Measurements from ENCODE around the gene SLC12A3.
A peak's percentile ranks its signal among the peaks of the same experiment; 100 is the strongest.
"Not testable (repeated sequence)": the region's sequence is repeated elsewhere in the genome, so short reads cannot be mapped to it uniquely, and the experiment has no call there.

SLC12A3 gene

DNA sequence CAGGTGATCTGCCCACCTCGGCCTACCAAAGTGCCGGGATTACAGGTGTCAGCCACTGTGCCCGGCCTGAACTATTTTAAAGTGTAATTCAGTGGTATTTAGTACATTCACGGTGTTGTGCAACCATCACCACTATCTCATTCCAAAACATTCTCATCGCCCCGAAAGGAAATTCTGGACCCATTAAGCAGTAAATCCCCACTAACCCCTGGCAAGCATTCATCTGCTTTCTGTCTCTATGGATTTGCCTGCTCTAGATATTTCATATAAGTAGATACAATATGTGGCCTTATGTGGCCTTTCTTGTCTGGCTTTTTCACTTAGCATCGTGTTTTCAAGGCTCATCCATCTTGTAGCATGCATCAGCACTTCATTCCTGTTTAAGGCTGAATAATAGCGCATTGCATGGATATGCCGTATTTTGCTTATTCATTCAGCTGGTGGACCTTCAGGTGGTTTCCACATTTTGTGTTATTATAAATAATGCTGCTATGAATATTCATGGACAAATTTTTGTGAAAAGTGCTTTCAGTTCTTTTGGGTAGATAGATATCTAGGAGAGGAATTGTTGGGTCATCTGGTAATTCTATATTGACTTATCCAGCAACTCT, 58.6 kb downstream of the SLC12A3 start:
- DNase-seq: no peak

DNA sequence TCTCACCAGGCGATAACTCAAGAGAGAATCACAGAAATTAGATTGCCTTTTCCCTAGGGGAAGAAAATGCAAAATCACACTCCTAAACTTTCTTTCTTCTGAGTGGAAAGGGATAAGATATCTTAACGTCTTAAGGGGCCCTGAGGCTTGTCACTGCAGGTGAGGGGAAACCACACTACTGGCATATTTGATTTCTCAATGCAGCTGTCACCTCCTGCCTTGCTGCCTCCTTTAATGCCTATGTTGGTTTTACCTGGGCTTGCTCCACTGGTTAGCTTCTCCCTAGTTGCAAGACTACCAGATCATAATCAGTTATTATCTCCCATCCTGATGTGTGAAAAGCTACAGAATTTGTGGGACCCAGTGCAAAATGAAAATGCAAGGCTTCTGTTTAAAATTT, 62.5 kb downstream of the SLC12A3 start:
- DNase-seq: no peak

DNA sequence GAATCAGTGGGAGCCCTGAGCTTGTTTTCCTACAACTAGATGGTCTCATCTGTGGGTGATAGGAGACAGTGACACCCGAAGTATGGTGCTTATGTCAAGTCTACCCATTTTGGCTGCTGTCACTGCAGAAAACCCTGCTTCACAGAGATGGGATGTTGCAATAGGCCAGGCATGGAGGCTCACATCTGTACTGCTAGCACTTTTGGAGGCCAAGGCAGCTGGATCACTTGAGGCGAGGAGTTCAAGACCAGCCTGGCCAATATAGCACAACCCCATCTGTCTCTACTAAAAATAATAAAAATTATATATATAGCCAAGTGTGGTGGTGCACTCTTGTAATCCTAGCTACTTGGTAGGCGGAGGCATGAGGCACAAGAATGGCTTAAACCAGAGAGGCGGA, 64.6 kb downstream of the SLC12A3 start:
- DNase-seq: no peak

DNA sequence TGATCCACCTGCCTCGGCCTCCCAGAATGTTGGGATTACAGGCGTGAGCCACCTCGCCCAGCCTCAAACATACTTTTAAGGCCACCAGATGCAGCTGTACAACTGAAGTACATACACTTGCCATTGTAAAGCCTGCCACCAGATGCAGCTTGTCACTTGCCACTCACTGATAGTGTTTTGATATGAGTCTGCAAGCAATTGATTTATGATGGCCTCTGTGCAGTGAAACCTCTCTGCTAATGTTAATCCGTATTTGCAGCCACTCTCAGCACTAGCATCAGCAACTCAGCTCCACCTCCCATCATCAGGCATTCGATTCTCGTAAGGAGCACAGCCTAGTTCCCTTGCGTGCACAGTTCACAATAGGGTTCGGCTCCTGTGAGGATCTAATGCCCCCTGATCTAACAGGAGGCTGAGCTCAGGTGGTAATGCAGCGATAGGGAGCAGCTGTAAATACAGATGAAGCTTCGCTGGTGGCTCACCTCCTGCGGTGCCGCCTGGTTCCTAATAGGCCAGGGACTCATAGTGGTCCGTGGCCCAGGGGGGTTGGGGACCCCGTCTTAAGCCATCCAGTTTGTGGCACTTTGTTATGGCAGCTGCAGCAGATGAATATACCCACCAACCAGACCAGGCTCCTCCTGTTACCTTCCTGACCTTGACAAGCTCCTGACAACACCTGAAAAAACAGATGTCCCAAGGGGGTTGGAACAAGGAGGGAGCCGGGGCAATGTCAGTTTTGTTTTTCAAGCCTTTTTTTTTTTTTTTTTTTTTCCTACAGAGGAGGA, 65.7 kb downstream of the SLC12A3 start:
- DNase-seq: no peak

DNA sequence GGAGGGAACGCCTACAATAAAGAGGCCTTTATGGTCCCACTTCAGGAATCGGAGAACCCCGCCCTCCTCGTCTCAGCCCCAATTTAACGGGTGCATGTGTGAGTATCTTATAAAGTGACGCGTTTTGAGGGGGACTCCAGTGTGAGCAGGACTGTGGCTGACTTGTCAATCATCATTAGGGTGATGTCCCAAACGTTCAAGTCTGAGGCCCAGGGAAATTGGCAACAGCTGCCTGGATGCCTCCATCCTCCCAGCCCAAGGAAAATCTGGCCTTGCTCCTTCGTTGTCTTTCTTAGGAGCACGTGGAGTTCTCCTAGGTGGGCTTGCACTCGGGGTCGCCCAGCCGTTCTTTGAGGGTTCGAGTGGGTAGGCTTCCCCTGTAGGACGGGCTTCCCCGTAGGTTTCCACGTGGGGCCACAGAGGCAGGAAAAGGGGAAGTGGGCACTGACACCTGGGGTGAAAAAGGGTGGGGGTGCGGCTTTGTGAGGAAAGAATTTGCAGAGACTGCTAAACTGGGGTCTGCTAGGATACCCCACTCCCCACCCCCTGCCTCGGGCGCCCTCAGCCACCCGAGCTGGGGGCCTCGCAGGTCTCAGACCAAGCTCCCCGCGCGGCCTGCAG, 66.4 kb downstream of the SLC12A3 start:
- no peak for DNase-seq

DNA sequence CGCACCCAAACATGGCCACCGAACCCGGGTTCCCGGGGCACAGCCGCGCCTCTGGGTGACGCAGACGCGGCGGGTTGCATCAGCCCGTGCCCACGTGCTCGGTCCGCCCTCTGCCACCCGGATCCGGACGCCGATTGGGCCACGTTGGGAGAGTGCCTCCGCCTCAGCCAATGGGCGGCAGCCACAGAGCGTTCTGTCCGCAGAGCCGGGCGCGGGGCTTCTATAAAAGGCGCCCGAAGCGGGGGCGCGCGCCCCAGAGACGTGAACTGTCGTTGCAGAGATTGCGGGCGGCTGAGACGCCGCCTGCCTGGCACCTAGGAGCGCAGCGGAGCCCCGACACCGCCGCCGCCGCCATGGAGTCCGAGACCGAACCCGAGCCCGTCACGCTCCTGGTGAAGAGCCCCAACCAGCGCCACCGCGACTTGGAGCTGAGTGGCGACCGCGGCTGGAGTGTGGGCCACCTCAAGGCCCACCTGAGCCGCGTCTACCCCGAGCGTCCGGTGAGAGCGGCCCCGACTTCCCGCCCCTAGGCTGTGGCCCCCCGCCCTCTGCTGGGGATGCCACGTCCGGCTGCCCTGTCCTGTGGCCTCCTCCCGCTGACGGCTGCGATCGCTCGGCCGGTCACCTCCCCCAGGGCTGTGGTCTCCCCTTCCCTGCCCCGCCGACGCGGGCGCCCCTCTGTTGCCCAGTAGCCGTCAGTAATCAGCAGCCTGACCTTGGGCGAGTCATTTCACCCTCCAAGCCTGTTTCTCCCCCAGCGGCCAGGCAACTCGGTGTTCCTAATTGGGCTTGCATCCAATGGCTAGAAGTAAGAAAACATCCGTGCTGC, 67.1 kb downstream of the SLC12A3 start, which contains the start of gene HERPUD1:
Gene HERPUD1, plus strand, starts transcription at position 251 of the 829 bp plus-strand sequence. Its CDS starts 103 bp downstream, at position 354.
- DNase-seq: peak; percentile 99

DNA sequence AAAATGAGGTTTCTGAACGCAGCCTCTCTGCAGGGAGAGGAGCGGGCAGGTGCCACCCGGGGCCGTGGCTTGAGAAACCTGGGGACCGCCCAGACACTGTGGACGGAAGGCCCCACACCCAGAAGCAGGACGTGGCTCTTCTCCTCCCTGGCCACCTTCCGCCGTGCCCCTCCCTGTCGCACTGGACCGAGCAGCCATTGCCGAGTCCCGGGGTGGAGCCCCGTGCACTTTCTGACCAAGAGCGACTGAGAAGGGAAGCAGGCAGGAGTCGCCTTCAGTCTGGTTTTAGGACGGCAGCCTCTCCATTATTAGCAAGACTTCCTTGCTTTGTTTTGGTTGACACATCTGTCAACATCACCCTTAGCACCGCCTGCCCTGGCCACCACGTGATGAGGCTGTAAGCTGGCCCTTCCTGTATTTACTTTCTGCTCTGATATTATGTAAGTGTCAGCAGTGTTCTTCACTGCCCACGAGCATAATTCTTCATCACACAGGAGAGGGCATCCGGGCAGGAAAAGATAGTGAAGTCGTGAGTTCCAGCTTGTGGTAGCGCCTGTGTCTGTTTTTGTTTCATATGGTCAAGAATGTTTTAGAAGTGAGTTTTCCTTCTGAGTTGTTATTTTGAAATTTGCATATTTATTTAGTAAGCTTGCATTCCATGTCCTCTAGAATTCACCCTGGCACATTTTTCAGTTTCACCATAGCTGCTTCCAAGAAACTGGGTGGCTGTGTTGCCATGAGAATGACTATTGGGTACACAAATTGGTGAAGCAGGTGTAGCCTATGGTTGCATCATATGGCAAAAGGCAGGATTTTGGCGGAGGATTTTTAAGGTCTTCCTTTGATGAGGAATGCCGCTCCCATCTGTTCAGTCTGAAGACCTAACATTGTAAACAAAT, 68.0 kb downstream of the SLC12A3 start:
- peak; percentile 57 for DNase-seq

DNA sequence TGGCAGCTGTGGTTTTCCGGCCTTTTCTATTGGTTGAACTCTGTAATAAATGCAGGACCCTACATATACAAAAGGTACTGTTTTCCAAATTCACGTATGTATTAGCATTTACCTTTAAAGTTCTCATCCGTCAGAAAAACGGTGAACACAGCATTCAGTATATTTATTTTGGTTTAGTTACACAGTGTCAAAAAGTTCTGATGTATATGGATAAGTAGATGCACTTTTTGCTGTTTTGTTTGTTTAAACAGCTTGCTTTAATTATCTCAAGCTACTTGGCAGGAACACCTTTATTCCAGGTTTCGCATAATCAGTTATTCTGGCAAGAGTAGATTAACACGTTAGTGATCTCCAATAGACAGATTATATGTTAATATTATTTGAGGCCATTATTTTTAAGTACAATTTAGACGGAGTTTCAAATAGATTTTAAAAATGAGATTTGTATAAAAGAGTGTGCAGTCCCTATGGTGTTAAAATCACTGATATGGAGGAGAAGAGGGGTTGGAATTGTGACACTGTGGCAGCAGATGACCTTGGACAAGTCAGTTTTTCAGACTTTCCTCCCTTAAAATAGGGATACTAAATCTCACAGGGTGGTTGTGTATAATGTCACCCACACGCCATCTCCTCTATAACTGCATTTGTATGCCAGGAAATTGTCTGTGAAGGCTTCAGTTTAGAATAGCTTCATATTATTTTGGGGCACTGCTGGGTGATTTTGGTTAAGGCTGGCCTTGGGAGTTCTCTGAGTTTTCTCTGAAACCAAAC, 69.0 kb downstream of the SLC12A3 start:
- DNase-seq: no peak

DNA sequence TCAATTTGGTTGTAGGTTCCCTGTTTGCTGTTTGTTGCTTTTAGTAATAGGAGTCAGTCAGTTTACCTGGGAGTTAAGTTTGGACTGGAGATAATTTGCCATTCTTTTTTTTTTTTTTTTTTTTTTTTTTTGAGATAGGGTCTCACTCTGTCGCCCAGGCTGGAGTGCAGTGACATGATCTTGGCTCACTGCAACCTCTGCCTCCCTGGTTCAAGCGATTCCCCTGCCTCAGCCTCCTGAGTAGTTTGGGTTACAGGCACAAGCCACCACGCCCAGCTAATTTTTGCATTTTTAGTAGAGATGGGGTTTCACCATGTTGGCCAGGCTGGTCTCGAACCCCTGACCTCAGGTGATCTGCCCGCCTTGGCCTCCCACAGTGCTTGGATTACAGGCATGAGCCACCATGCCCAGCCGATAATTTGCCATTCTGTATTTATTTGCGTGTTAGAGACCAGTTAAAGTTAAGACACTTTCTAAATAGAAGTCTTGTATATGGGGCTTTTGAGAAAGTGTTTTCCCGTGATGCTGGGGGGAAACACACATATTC, 69.7 kb downstream of the SLC12A3 start:
- DNase-seq: not testable (repeated sequence)

DNA sequence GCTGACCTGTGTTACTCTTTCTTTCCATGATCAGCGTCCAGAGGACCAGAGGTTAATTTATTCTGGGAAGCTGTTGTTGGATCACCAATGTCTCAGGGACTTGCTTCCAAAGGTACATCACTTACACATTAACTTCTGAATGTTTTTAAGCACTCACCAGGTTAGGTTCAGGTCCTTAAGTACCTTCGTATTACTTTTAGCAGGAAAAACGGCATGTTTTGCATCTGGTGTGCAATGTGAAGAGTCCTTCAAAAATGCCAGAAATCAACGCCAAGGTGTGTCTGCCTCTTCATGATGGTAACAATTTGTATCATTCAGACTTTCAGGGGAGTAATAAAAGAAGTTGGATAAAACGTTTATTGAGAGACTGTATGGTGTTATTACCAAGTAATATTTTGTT, 70.2 kb downstream of the SLC12A3 start:
- no peak for DNase-seq

DNA sequence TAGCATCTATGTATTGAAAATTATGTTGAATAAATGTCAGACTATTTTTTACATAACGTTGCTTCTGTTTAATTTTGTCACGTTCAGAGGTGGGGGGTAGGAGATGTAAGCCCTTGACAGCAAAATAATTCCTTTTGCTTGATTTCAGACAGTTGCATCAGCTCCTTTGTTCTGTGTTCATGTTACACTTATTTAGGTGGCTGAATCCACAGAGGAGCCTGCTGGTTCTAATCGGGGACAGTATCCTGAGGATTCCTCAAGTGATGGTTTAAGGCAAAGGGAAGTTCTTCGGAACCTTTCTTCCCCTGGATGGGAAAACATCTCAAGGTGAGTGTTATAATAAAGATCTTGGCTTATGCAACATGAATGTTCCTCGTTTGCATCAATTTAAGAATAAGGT, 71.5 kb downstream of the SLC12A3 start:
- DNase-seq: peak; percentile 84

DNA sequence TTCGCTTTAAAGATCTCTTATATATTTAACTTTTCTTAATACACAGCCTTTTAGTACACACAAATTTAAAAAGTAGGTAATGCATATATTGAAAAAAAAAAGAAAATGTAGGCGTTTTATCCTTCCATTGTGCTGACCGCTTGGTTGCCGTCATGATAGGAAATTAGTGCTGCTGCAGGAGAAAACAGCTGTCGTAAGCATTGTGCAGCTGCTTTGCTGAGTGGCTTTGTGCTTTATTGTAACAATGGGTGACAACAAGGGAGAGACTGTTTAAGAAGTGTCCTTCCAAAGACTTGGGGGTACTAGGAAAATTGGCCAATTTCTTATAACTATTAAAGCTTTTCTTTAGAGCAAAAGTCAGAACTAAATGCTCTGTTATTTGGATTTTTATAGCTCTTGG, 71.9 kb downstream of the SLC12A3 start:
- no peak for DNase-seq

DNA sequence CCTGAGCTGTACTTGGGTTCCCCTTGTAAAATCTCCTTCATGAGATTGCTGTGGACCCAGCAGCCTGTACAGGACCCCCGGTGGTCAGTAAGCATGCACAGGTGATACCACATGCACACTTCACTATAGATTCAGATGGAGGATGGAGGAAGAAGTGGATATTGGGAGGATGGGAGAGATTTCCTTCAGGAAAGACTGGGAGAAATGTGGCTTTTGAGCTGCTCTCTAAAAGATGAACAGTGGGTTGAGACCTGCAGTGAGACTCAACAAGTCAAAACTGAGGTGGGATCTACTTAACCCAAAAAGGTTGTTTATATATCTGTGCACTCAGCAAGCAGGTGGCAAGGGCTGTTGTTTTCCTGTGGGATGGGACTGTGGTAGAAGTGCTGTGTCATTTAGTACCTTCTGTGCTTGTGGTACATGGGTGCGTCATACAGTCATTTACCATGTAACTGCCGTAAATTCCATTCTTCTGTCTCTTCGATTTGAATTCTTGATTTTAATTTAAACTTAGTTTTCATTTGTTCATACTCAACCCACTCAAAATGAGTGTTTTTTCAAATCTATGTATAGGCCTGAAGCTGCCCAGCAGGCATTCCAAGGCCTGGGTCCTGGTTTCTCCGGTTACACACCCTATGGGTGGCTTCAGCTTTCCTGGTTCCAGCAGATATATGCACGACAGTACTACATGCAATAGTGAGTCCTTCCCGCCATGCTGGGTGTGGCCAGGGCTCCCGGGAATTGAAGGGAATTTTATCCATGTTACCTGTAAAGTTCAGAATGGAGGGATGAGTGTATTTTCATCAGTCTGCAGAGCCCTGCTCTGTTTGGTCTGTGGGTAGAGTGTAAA, 73.9 kb downstream of the SLC12A3 start:
- DNase-seq: no peak

DNA sequence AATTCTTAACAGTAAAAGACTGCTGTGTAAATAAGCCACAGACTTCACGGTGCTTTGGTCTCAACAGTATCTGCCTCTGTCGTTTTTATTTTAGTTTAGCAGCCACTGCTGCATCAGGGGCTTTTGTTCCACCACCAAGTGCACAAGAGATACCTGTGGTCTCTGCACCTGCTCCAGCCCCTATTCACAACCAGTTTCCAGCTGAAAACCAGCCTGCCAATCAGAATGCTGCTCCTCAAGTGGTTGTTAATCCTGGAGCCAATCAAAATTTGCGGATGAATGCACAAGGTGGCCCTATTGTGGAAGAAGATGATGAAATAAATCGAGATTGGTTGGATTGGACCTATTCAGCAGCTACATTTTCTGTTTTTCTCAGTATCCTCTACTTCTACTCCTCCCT, 74.8 kb downstream of the SLC12A3 start:
- DNase-seq: no peak

DNA sequence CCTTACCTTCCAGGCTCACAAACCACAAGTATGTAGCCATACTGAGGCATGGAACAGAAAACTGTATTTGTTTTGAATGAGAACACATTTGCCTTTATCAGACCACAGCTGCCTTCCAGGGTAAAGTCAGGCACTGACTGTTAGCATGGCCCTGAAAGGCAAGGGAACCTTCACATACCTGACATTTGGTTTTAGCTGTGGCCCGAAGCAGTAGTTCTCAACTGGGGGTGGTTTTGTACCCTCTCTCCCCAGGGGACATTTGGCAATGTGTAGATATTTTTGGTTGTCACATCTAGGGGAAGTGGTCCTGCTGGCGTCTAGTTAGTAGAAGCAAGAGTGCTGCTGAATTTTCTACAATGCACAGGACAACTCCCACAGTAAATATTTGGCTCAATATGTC, 76.1 kb downstream of the SLC12A3 start:
- no peak for DNase-seq

DNA sequence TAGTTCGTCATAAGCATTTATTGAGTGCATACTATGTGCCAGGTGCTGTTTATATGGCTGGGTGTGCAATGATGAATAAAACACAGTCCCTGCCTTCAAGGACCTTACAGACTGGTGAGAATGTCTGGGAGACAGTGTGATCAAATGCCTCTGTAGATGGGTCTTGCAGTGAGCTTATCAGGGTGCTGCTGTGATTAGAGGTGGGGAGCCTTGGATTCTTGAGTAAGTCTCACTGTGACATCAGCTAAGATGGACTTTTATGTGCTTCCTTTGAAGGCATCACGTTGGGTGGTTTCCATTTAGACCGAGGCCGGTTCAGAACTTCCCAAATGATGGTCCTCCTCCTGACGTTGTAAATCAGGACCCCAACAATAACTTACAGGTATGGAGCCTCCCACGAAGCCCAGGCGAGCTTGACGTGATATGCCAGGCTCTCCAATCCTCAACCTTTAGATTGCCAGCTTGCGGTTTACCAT, 76.9 kb downstream of the SLC12A3 start:
- no peak for DNase-seq

DNA sequence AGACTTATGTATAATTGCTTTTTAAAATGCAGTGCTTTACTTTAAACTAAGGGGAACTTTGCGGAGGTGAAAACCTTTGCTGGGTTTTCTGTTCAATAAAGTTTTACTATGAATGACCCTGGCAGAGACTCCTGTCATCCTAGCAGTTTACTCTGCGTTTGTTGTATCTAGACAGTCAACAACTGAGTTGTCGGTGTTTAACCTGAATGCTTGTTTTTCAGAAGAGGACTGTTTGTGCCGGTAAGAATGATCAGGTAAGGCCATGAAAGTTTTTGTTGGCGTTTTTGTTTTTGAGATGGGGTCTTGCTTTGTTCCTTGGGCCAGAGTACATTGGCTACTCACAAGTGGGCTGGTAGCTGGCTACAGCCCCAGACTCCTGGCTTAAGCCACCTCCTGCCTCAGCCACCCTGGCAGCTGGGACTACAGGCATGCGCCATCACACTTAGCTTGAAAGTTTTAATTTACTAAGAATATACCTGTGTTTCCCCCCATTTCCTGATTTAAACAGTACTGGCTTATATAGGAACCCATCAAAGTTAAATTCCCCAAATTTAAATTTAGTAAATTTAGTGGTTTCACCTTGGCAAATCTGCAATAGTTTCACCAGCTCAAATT, 78.9 kb downstream of the SLC12A3 start:
- DNase-seq: no peak

DNA sequence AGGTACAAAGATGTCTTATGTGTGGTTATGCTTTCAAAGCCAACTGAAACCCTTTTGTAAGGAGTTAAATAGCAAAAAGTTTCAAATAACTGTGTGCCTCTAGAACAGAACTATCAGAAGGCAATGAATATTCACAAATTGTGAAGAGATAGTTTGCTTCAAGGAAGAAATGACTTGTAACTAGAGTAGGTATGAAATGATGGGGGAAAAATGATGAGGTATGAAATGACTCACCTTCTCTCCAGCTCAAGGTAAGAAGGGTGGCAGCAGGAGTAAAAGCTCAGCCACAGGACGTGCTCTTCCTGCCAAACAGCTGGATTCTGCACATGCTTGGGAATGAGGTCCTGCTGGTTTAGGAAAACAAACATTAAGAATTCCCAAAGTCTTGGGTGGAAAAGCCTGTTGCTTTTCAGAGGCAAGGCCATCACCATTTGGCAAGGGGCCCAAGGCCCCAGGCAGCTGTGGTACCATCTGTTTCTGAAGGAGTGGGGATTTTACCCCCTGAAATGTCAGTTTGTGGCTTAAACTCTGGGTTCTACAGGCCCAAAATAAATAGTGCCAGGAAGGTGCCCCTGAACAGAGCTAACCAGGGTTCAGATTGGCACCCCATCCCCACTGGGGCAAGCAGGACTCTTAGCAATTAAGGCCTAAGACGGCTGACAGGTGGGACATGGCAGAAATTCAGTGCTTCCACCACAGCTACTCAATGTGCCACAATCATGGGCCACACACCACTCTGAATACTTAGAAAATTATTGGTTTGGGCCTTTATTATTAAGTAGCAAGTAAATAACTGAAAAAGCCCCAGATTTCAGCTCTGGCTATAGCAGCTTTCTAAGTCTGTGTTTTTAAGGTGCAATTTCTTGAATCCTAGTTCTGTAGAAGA, 80.2 kb downstream of the SLC12A3 start:
- peak; percentile 61 for DNase-seq
